ENCODE results near the gene ADPRM.

Gene ADPRM

GRCh38 chr17:10751563-10751962 lies 54.2 kb downstream of the ADPRM start:
- DNase-seq (ENCODE audit: low spot score), result no peak
- H3K27ac ChIP-seq, result no peak overlapping the region
- CTCF ChIA-PET, result no interaction called here
- POLR2A ChIA-PET (ENCODE audit: low non-redundant PET), result no interaction called here
- TF ChIP-seq CTCF (conservative IDR thresholded peaks at IDR 0.05; ENCODE audit: low read depth), result no peak

DNA sequence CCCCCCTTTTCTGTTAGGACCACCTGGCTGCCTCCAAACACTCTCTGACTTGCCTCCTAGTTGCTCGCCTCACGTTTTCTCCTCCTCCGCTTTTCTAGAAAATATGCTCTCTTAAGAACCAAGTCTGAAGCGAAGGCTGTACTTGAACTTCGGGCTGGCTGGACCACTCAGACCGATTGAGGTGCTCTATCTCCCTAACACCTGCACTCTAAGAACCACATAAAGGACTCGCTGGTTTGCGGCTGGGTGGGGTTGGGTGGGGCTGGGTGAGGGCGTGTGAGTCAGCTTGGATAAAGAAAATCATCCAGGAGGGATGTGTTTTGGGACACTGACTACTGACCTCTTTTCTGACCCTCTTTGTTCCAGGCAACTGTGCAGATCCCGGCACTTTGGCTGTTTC lies 55.3 kb downstream of the ADPRM start:
- ChIA-PET CTCF (no interaction called here), POLR2A (ENCODE audit: low non-redundant PET) (no interaction called here)
- DNase-seq (ENCODE audit: low spot score), result no peak
- TF ChIP-seq CTCF (conservative IDR thresholded peaks at IDR 0.05; ENCODE audit: low read depth), result no peak
- no peak overlapping the region for H3K27ac ChIP-seq

DNA sequence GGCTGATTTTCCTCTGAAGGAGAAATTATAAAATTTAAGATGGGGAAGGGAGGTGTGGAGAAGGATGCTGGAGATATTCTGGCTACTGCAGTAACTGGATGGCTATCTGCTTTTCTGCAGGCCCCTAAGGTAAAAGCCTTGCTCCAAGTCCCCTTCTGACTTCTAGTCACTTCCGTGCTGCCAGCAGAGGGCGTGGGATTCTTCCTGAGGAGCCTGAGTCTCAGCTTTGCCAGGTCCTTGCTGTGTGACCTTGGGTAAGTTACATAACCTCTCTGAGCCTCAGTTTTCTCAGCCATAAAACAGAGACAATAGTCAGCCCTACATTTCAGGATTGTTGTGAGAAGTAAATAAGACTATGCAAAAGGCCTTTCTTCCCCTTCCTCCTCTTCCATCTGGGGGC lies 56.7 kb downstream of the ADPRM start:
- CTCF ChIA-PET, result interaction anchor here (0.6 to 1.1 kb wide), 2 partner anchors 13 to 108 kb away, joined by 3 read pairs; no protein-coding TSS in a partner anchor
- H3K27ac ChIP-seq, result no peak overlapping the region
- TF ChIP-seq CTCF (conservative IDR thresholded peaks at IDR 0.05; ENCODE audit: low read depth), result peak; percentile 24
- DNase-seq (ENCODE audit: low spot score), result no peak
- POLR2A ChIA-PET (ENCODE audit: low non-redundant PET), result no interaction called here

GRCh38 chr17:10754861-10755591 lies 57.6 kb downstream of the ADPRM start:
- DNase-seq (ENCODE audit: low spot score), result no peak
- TF ChIP-seq CTCF (conservative IDR thresholded peaks at IDR 0.05; ENCODE audit: low read depth), result no peak
- ChIA-PET POLR2A (ENCODE audit: low non-redundant PET) (no interaction called here), CTCF (interaction anchor here (0.7 to 1.1 kb wide), 2 partner anchors 90 to 109 kb away, joined by 3 to 6 read pairs; no protein-coding TSS in a partner anchor)
- no peak overlapping the region for H3K27ac ChIP-seq

- ChIA-PET CTCF (no interaction called here), POLR2A (ENCODE audit: low non-redundant PET) (no interaction called here)
- TF ChIP-seq CTCF (conservative IDR thresholded peaks at IDR 0.05; ENCODE audit: low read depth), result no peak
- no peak for DNase-seq (ENCODE audit: low spot score)
- H3K27ac ChIP-seq, result no peak overlapping the region
These were observed 58.3 kb downstream of the ADPRM start for GRCh38 chr17:10755592-10756127.

GRCh38 chr17:10756185-10756584 lies 58.8 kb downstream of the ADPRM start:
- H3K27ac ChIP-seq, result no peak overlapping the region
- CTCF ChIA-PET, result no interaction called here
- no peak for DNase-seq (ENCODE audit: low spot score)
- POLR2A ChIA-PET (ENCODE audit: low non-redundant PET), result no interaction called here
- no peak for TF ChIP-seq CTCF (conservative IDR thresholded peaks at IDR 0.05; ENCODE audit: low read depth)
